ENCODE data around the gene PLLP. TPM values are rescaled to one million over a fixed set of nuclear protein-coding genes. Genes with fewer than 3 reads are reported as not detected.

The PLLP gene
- total RNA-seq, 4 donors from 2014 or later: 58.4 to 241 (median 218) TPM

- TF ChIP-seq POLR2A (IDR thresholded peaks at IDR 0.05) (no peak), CTCF (IDR thresholded peaks at IDR 0.05) (no peak)
- intact Hi-C loops (cut with DNase I; ENCODE audit: low total_unique reads): no loop called here
- no peak overlapping the region for H3K4me3 ChIP-seq (ENCODE audit: low read depth, poor library complexity, severe bottlenecking)
- no peak for DNase-seq (ENCODE audit: low spot score in 2 of 2)
- WGBS, 2 donors: 53 to 56% methylated on average over 8 of the region's 8 CpGs
Observed at GRCh38 chr16:57282510-57283213, 1.8 kb downstream of the PLLP start.

GRCh38 chr16:57281791-57282190, 2.7 kb downstream of the PLLP start:
- TF ChIP-seq CTCF (IDR thresholded peaks at IDR 0.05): no peak
- no peak for TF ChIP-seq POLR2A (IDR thresholded peaks at IDR 0.05)
- DNase-seq (ENCODE audit: low spot score in 2 of 2): no peak
- WGBS, 2 donors: 78 to 84% methylated on average over 2 to 3 of the region's 3 CpGs
- H3K4me3 ChIP-seq (ENCODE audit: low read depth, poor library complexity, severe bottlenecking): no peak overlapping the region
- intact Hi-C loops (cut with DNase I; ENCODE audit: low total_unique reads): no loop called here

DNA sequence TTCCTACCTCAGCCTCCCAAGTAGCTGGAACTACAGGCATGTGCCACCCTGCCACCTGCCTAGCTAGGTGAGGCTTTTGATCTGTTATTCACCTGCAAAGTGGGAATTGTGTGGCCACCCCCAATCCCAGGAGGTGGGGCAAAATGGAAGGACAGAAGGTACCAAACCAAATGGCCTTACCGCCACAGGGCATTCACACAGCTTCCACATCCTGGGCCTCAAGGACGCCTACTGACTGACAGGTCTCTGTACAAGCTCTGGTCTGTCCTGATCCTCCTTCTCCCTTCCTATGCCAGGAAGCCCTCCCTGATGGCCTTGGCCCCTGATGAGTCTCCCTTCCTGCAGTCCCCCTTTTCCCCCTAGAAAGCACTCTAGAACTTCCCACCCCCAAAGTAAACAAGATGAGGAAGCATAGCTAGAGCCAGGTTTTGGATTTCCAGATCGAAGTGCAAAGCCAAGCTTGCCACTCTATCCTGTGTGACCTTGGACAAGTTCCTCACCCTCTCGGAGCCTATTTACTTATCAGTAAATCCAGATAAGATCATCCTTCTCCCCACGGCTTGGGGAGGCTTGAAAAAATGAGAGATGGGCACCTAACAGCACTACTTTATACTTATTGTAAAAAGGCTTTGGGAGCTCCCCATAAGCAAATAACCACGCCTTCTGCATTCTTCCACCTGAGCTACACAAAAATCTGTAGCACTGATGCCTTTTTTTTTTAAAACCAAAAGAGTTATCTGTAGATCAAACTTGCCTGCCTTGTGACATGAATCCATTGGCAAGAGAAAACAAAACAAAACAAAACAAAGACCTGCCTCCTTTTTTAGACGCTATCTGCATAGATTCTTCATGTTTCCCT, 4.5 kb downstream of the PLLP start:
- H3K4me3 ChIP-seq (ENCODE audit: low read depth, poor library complexity, severe bottlenecking): no peak overlapping the region
- 55 to 56% methylated on average over 7 of the region's 7 CpGs for WGBS, 2 donors
- TF ChIP-seq POLR2A (IDR thresholded peaks at IDR 0.05) (no peak), CTCF (IDR thresholded peaks at IDR 0.05) (peak in 1 of 3 donors; percentile 56)
- no peak for DNase-seq (ENCODE audit: low spot score in 2 of 2)
- intact Hi-C loops (cut with DNase I; ENCODE audit: low total_unique reads): no loop called here

DNA sequence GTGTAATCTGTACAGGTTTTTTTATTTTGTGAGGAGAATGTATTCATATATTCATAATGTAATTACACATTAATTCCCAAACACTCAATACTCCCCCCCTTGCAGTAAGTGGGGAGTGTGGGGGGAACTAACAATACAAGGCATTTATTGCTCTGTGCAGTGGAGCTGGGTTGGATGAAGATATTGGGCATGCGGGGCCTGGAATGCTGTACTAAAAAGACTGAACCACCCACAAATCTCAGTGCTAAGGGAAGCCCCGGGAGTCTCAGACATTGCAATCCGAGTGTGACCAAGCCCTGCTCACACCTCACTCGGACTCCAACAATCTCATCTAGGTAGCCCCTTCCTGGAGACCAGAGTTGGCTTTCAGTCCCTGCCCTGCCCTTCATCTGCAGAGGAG, 6.0 kb downstream of the PLLP start:
- intact Hi-C loops (cut with DNase I; ENCODE audit: low total_unique reads): no loop called here
- WGBS, 2 donors: 53 to 57% methylated on average over 3 to 4 of the region's 4 CpGs
- TF ChIP-seq CTCF (IDR thresholded peaks at IDR 0.05) (no peak), POLR2A (IDR thresholded peaks at IDR 0.05) (no peak)
- DNase-seq (ENCODE audit: low spot score in 2 of 2): no peak
- H3K4me3 ChIP-seq (ENCODE audit: low read depth, poor library complexity, severe bottlenecking): no peak overlapping the region

DNA sequence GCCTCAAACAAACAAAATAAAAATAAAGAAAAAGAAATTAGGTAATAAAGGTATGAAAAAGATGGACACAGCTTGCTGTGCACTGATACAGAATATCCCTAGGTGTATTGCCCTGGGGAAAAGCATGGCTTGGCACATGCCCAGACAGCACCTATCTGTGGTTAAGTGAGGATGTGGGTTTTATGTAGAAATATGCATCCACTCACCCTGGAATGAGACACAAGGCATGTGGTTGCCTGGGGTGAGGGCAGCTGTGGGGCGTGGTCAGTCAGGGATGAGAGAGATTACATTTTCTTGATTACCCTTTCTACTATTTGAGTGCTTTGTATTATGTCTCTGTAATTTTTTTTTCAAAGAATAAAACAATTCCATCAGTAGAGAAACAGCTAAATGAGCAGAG, 6.9 kb downstream of the PLLP start:
- intact Hi-C loops (cut with DNase I; ENCODE audit: low total_unique reads): no loop called here
- H3K4me3 ChIP-seq (ENCODE audit: low read depth, poor library complexity, severe bottlenecking): no peak overlapping the region
- TF ChIP-seq POLR2A (IDR thresholded peaks at IDR 0.05) (no peak), CTCF (IDR thresholded peaks at IDR 0.05) (no peak)
- WGBS, 2 donors: 46 to 47% methylated on average over 1 of the region's 1 CpG
- DNase-seq (ENCODE audit: low spot score in 2 of 2): no peak

Data from lower leg skin (tissue), 4 donors.